H9 (cell line): ENCODE results near the gene RWDD1. TPM values are rescaled to one million over a fixed set of nuclear protein-coding genes. Genes with fewer than 3 reads are reported as not detected.

Source experiments
- DNase-seq: peaks from one replicate; pipeline ENCODE4 v3.0.0-alpha.2; 2017
- H2AFZ ChIP-seq: one replicate; pipeline ENCODE4 v1.6.1; 2013; ENCODE audit warnings: mild to moderate bottlenecking, low read length, control low read depth, moderate library complexity
- H2AK5ac ChIP-seq: 2 replicates; pipeline ENCODE4 v1.6.1; 2013; ENCODE audit warnings: low read length, control low read depth, mixed read lengths; ENCODE audit not compliant: insufficient read length
- H2BK120ac ChIP-seq: one replicate; pipeline ENCODE4 v1.6.1; 2013; ENCODE audit warnings: low read depth, mild to moderate bottlenecking, low read length, control low read depth, inconsistent platforms; ENCODE audit not compliant: poor library complexity, severe bottlenecking
- H2BK12ac ChIP-seq: 2 replicates; pipeline ENCODE4 v1.6.1; 2013; ENCODE audit warnings: low read length, control low read depth, mixed read lengths, low read depth; ENCODE audit not compliant: insufficient read length
- H2BK15ac ChIP-seq: 2 replicates; pipeline ENCODE4 v1.6.1; 2013; ENCODE audit warnings: low read depth, low read length, control low read depth
- H2BK20ac ChIP-seq: one replicate; pipeline ENCODE4 v1.6.1; 2013; ENCODE audit warnings: low read depth, mild to moderate bottlenecking, low read length, control low read depth, inconsistent platforms; ENCODE audit not compliant: poor library complexity, severe bottlenecking
- H2BK5ac ChIP-seq: 2 replicates; pipeline ENCODE4 v1.6.1; 2013; ENCODE audit warnings: low read length, control low read depth, mixed read lengths; ENCODE audit not compliant: insufficient read length
- H3K14ac ChIP-seq: 2 replicates; pipeline ENCODE4 v1.6.1; 2013; ENCODE audit warnings: low read length, control low read depth; ENCODE audit not compliant: insufficient read depth
- H3K18ac ChIP-seq: 2 replicates; pipeline ENCODE4 v1.6.1; 2013; ENCODE audit warnings: low read depth, mild to moderate bottlenecking, mixed read lengths, low read length, control low read depth; ENCODE audit not compliant: insufficient read length
- H3K23ac ChIP-seq: 2 replicates; pipeline ENCODE4 v1.6.1; 2013; ENCODE audit warnings: low read length, control low read depth, mixed read lengths, low read depth; ENCODE audit not compliant: insufficient read length
- H3K23me2 ChIP-seq: 2 replicates; pipeline ENCODE4 v1.6.1; 2013; ENCODE audit warnings: low read depth, mild to moderate bottlenecking, mixed read lengths, low read length, control low read depth; ENCODE audit not compliant: insufficient read length, poor library complexity, severe bottlenecking
- H3K27ac ChIP-seq: 2 replicates; pipeline ENCODE4 v1.5.1; 2013; ENCODE audit warnings: low read length, control low read depth, mixed read lengths, low read depth; ENCODE audit not compliant: insufficient read length
- H3K27me3 ChIP-seq: 2 replicates; pipeline ENCODE4 v1.6.1; 2013; ENCODE audit warnings: low read length, control low read depth, inconsistent platforms; ENCODE audit not compliant: insufficient read depth
- H3K4ac ChIP-seq: 2 replicates; pipeline ENCODE4 v1.6.1; 2013; ENCODE audit warnings: low read depth, mild to moderate bottlenecking, control low read depth, inconsistent platforms, low read length, moderate library complexity
- H3K4me1 ChIP-seq: 2 replicates; pipeline ENCODE4 v1.6.1; 2013; ENCODE audit warnings: low read length, control low read depth, inconsistent platforms; ENCODE audit not compliant: insufficient read depth
- H3K4me2 ChIP-seq: 2 replicates; pipeline ENCODE4 v1.6.1; 2013; ENCODE audit warnings: low read length, control low read depth, mixed read lengths; ENCODE audit not compliant: insufficient read length, insufficient read depth
- H3K56ac ChIP-seq: 2 replicates; pipeline ENCODE4 v1.6.1; 2013; ENCODE audit warnings: low read depth, mild to moderate bottlenecking, mixed read lengths, low read length, control low read depth; ENCODE audit not compliant: insufficient read length
- H3K79me1 ChIP-seq: 2 replicates; pipeline ENCODE4 v1.6.1; 2013; ENCODE audit warnings: low read depth, mild to moderate bottlenecking, moderate library complexity, low read length, control low read depth, inconsistent platforms; ENCODE audit not compliant: insufficient read depth, poor library complexity, severe bottlenecking
- H3K79me2 ChIP-seq: 2 replicates; pipeline ENCODE4 v1.6.1; 2013; ENCODE audit warnings: low read length, control low read depth, inconsistent platforms; ENCODE audit not compliant: insufficient read depth
- H3K9ac ChIP-seq: 2 replicates; pipeline ENCODE4 v1.6.1; 2013; ENCODE audit warnings: low read length, control low read depth, mixed read lengths; ENCODE audit not compliant: insufficient read length; ENCODE audit errors: extremely low read depth
- H3K9me3 ChIP-seq: one replicate; pipeline ENCODE4 v1.6.1; 2013; ENCODE audit warnings: low read depth, low read length, inconsistent platforms; ENCODE audit not compliant: control insufficient read depth
- H3T11ph ChIP-seq: one replicate; pipeline ENCODE4 v1.6.1; 2013; ENCODE audit warnings: mild to moderate bottlenecking, low read length, control low read depth, inconsistent platforms
- H4K20me1 ChIP-seq: one replicate; pipeline ENCODE4 v1.6.1; 2013; ENCODE audit not compliant: control insufficient read depth, insufficient read length, insufficient read depth
- H4K5ac ChIP-seq: 2 replicates; pipeline ENCODE4 v1.6.1; 2013; ENCODE audit warnings: low read depth, mild to moderate bottlenecking, mixed read lengths, low read length, control low read depth; ENCODE audit not compliant: insufficient read length
- H4K8ac ChIP-seq: replicated peaks from 2 replicates; pipeline ENCODE4 v1.6.1; 2013; ENCODE audit warnings: low read length, control low read depth, mixed read lengths, low read depth; ENCODE audit not compliant: insufficient read length
- H4K91ac ChIP-seq: 2 replicates; pipeline ENCODE4 v1.6.1; 2013; ENCODE audit warnings: low read depth, mild to moderate bottlenecking, moderate library complexity, mixed read lengths, low read length, control low read depth; ENCODE audit not compliant: insufficient read length
- H3K27ac Mint-ChIP-seq, 3 experiments: 2 replicates in 2 of 3; 3 replicates in 1 of 3; pipeline ENCODE4 v1.8.0; 2020 to 2021; ENCODE audit warnings: mixed read lengths in 3 of 3, mild to moderate bottlenecking in 1 of 3, moderate library complexity in 1 of 3
- H3K27me3 Mint-ChIP-seq: 2 replicates; pipeline ENCODE4 v1.8.0; 2021; ENCODE audit warnings: low read depth, mild to moderate bottlenecking, moderate library complexity, mixed read lengths
- H3K36me3 Mint-ChIP-seq, 3 experiments: 2 replicates in 2 of 3; 3 replicates in 1 of 3; pipeline ENCODE4 v1.8.0; 2020 to 2021; ENCODE audit warnings: low read depth in 3 of 3, mixed read lengths in 3 of 3; ENCODE audit not compliant: insufficient read depth in 1 of 3
- H3K4me1 Mint-ChIP-seq, 2 experiments: 2 replicates each; pipeline ENCODE4 v1.8.0; 2020; ENCODE audit warnings: mixed read lengths in 2 of 2
- H3K4me3 Mint-ChIP-seq, 2 experiments: 2 replicates in 1 of 2; 3 replicates in 1 of 2; pipeline ENCODE4 v1.8.0; 2020 to 2021; ENCODE audit warnings: mild to moderate bottlenecking in 2 of 2, mixed read lengths in 2 of 2, moderate library complexity in 1 of 2
- H3K9me3 Mint-ChIP-seq, 2 experiments: 2 replicates in 1 of 2; 3 replicates in 1 of 2; pipeline ENCODE4 v1.8.0; 2020; ENCODE audit warnings: mild to moderate bottlenecking in 2 of 2, mixed read lengths in 2 of 2, moderate library complexity in 1 of 2
- WGBS: extraction: QIAGEN DNeasy Blood & Tissue Kit; methylation state at CpG from one replicate; pipeline ENCODE4 v1.1.7; 2013; ENCODE audit warnings: missing lambda C conversion rate, low lambda C conversion rate, mixed read lengths; ENCODE audit not compliant: insufficient read length; ENCODE audit errors: extremely low coverage; 5-methylcytosine and 5-hydroxymethylcytosine counted together
- total RNA-seq: library from RNA; stranded (reverse); gene quantifications from 2 replicates; pipeline ENCODE4 v1.2.1, GENCODE V29; 2021
- TF ChIP-seq, protein P1 (sequence below): fragments of 200-600 bp; sonication (generic); conservative IDR thresholded peaks from 3 replicates; pipeline ENCODE4 v1.8.0; 2021; ENCODE audit warnings: antibody characterized with exemption, mild to moderate bottlenecking

RWDD1 gene
- total RNA-seq, 1 experiment from 2014 or later: 42.0 TPM

DNA sequence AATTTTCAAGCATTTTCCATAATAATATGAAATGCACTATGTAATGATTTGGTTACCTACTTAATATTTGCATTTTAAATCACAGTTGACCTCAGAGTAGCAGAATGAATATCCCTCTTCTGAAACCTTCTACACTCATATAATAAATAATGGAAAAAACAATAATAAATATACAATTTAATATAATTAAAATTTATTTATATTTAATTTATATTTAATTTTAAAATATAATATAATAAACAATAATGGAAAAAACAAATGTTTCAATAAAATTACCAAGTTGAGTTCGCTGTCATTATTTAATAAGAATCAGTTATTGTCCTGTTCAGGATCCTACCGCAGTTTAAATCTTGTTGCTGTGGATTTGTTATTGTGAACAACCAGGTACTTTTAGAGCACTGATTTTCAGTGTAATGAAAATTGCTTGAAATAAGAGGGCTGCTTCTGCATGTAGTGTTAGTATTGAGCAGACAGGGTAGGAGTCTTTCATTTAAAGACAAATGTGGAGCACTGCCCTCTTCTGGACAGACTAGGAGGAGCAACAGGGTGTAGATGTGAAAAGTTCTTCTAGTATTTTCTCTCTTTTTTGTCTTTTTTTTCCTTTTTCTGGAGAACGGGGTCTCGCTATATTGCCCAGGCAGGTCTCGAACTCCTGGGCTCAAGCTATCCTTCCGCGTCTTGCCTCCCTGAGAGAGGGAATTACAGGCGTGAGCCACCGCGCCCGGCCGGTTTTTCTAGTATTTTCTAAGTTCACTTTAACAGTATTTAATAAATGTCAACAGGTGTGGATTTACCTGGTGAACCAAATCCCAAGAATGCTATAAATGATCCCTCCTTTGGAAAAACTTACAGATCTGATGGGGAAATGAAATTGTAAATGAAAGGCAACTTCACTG is 39.4 kb upstream of the RWDD1 start:
- no peaks in the 10 kb centered on the region for H4K20me1 ChIP-seq
- no peak overlapping the region for H3K4ac ChIP-seq
- H3K27ac ChIP-seq: no peak overlapping the region
- H2BK120ac ChIP-seq: no peak overlapping the region
- TF ChIP-seq, protein P1, sequence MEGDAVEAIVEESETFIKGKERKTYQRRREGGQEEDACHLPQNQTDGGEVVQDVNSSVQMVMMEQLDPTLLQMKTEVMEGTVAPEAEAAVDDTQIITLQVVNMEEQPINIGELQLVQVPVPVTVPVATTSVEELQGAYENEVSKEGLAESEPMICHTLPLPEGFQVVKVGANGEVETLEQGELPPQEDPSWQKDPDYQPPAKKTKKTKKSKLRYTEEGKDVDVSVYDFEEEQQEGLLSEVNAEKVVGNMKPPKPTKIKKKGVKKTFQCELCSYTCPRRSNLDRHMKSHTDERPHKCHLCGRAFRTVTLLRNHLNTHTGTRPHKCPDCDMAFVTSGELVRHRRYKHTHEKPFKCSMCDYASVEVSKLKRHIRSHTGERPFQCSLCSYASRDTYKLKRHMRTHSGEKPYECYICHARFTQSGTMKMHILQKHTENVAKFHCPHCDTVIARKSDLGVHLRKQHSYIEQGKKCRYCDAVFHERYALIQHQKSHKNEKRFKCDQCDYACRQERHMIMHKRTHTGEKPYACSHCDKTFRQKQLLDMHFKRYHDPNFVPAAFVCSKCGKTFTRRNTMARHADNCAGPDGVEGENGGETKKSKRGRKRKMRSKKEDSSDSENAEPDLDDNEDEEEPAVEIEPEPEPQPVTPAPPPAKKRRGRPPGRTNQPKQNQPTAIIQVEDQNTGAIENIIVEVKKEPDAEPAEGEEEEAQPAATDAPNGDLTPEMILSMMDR: peak; percentile 87
- no peak overlapping the region for H2BK15ac ChIP-seq
- no peaks in the 10 kb centered on the region for H3K27me3 ChIP-seq
- no peaks in the 10 kb centered on the region for H3K27me3 Mint-ChIP-seq
- H4K91ac ChIP-seq: no peak overlapping the region
- WGBS: no CpG with 5 or more reads among the region's 12 CpGs
- H3K23me2 ChIP-seq: no peaks in the 10 kb centered on the region
- H3K9me3 Mint-ChIP-seq: no peaks in the 10 kb centered on the region
- peak; percentile 71 for DNase-seq
- no peak overlapping the region for H3K56ac ChIP-seq
- H2BK12ac ChIP-seq: no peak overlapping the region
- H3T11ph ChIP-seq: no peak overlapping the region
- no peak overlapping the region for H4K5ac ChIP-seq
- no peak overlapping the region for H3K14ac ChIP-seq
- H2BK5ac ChIP-seq: no peak overlapping the region
- H3K9ac ChIP-seq: no peak overlapping the region
- peaks cover 39 to 43% of the 10 kb centered on the region in 2 experiments for H3K4me1 Mint-ChIP-seq
- no peak overlapping the region for H3K4me2 ChIP-seq
- H3K23ac ChIP-seq: no peak overlapping the region
- H3K36me3 Mint-ChIP-seq: no peaks in the 10 kb centered on the region
- H3K79me2 ChIP-seq: no peaks in the 10 kb centered on the region
- H3K4me1 ChIP-seq: peaks cover 8% of the 10 kb centered on the region; the same call in 1 of the 2 replicates
- H3K27ac Mint-ChIP-seq: no peak overlapping the region
- no peak overlapping the region for H3K18ac ChIP-seq
- H3K79me1 ChIP-seq: no peaks in the 10 kb centered on the region
- no peak overlapping the region for H4K8ac ChIP-seq
- no peak overlapping the region for H2AFZ ChIP-seq
- H3K9me3 ChIP-seq: no peaks in the 10 kb centered on the region
- H2BK20ac ChIP-seq: no peak overlapping the region
- H3K4me3 Mint-ChIP-seq: no peak overlapping the region
- no peak overlapping the region for H2AK5ac ChIP-seq
